ENCODE results near the gene KCNH8.

DNA sequence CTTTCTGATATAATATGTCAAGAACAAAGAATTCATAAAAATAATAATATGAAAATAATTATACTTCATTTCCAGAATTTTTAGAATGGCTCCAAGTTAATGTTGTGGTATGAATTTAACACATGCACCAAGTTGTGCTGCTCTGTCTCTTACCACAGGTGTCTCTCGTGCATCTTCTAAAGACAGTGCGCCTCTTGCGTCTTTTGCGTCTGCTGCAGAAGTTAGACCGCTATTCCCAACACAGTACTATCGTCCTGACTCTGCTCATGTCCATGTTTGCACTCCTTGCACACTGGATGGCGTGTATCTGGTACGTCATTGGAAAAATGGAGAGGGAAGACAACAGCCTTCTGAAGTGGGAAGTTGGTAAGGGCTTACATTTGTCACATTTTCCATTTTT, 246.6 kb downstream of the KCNH8 start:
- TF ChIP-seq, protein P1, sequence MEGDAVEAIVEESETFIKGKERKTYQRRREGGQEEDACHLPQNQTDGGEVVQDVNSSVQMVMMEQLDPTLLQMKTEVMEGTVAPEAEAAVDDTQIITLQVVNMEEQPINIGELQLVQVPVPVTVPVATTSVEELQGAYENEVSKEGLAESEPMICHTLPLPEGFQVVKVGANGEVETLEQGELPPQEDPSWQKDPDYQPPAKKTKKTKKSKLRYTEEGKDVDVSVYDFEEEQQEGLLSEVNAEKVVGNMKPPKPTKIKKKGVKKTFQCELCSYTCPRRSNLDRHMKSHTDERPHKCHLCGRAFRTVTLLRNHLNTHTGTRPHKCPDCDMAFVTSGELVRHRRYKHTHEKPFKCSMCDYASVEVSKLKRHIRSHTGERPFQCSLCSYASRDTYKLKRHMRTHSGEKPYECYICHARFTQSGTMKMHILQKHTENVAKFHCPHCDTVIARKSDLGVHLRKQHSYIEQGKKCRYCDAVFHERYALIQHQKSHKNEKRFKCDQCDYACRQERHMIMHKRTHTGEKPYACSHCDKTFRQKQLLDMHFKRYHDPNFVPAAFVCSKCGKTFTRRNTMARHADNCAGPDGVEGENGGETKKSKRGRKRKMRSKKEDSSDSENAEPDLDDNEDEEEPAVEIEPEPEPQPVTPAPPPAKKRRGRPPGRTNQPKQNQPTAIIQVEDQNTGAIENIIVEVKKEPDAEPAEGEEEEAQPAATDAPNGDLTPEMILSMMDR (IDR thresholded peaks at IDR 0.05): no peak
- TF ChIP-seq, protein P2, sequence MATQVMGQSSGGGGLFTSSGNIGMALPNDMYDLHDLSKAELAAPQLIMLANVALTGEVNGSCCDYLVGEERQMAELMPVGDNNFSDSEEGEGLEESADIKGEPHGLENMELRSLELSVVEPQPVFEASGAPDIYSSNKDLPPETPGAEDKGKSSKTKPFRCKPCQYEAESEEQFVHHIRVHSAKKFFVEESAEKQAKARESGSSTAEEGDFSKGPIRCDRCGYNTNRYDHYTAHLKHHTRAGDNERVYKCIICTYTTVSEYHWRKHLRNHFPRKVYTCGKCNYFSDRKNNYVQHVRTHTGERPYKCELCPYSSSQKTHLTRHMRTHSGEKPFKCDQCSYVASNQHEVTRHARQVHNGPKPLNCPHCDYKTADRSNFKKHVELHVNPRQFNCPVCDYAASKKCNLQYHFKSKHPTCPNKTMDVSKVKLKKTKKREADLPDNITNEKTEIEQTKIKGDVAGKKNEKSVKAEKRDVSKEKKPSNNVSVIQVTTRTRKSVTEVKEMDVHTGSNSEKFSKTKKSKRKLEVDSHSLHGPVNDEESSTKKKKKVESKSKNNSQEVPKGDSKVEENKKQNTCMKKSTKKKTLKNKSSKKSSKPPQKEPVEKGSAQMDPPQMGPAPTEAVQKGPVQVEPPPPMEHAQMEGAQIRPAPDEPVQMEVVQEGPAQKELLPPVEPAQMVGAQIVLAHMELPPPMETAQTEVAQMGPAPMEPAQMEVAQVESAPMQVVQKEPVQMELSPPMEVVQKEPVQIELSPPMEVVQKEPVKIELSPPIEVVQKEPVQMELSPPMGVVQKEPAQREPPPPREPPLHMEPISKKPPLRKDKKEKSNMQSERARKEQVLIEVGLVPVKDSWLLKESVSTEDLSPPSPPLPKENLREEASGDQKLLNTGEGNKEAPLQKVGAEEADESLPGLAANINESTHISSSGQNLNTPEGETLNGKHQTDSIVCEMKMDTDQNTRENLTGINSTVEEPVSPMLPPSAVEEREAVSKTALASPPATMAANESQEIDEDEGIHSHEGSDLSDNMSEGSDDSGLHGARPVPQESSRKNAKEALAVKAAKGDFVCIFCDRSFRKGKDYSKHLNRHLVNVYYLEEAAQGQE (IDR thresholded peaks at IDR 0.05; ENCODE audit: insufficient read depth in 1 of 2, low read depth in 2 of 2, low read length in 1 of 2): no peak

All from Panc1 (cell line).